Measurements from ENCODE around the gene GAB4. TPM values are rescaled to one million over a fixed set of nuclear protein-coding genes. Genes with fewer than 3 reads are reported as not detected.

The GAB4 gene
- total RNA-seq, 1 experiment from 2014 or later: not detected

DNA sequence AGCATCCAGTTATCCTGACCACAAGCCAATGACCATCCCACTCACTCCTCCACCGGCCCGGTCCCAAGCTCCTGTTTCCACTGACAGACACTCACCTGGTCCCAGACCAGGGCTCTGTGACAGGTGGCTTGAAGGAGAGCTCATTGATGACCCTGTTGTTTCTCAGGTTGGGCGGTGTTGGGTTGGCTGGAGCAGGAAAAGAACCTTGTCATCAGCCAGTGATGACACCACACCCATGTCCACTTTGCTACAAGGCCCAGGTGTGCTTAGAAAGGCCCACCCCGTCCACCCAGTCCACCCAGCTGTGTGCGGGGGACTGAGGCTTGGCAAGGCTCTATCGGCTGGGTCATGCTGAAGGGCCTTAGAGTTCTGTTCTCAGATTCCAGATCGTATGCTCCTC is 42.9 kb downstream of the GAB4 start:
- Histone ChIP-seq H3T11ph (ENCODE audit: low read length) (no peak overlapping the region), H3K23me2 (ENCODE audit: insufficient read length, low read depth, low read length, poor library complexity, severe bottlenecking) (no peaks in the 10 kb centered on the region), H3K79me2 (ENCODE audit: insufficient read depth, low read length) (no peaks in the 10 kb centered on the region), H3K9me3 (ENCODE audit: control insufficient read depth, low read depth, low read length) (no peaks in the 10 kb centered on the region), H2BK15ac (ENCODE audit: low read depth, low read length) (no peak overlapping the region), H3K4me1 (ENCODE audit: insufficient read depth, low read length) (no peaks in the 10 kb centered on the region), H3K23ac (ENCODE audit: insufficient read length, low read depth, low read length) (no peak overlapping the region), H3K56ac (ENCODE audit: insufficient read length, low read depth, low read length) (no peak overlapping the region), H2AK5ac (ENCODE audit: insufficient read length, low read length) (no peak overlapping the region), H2BK5ac (ENCODE audit: insufficient read length, low read length) (no peak overlapping the region), H3K27ac (ENCODE audit: insufficient read length, low read depth, low read length) (no peak overlapping the region), H4K91ac (ENCODE audit: insufficient read length, low read depth, low read length) (no peak overlapping the region), H3K9ac (ENCODE audit: extremely low read depth, insufficient read length, low read length) (no peak overlapping the region), H3K27me3 (ENCODE audit: insufficient read depth, low read length) (no peaks in the 10 kb centered on the region), H4K20me1 (ENCODE audit: control insufficient read depth, insufficient read depth, insufficient read length) (no peaks in the 10 kb centered on the region), H2BK20ac (ENCODE audit: low read depth, low read length, poor library complexity, severe bottlenecking) (no peak overlapping the region), H3K18ac (ENCODE audit: insufficient read length, low read depth, low read length) (no peak overlapping the region), H3K79me1 (ENCODE audit: insufficient read depth, low read depth, low read length, poor library complexity, severe bottlenecking) (no peaks in the 10 kb centered on the region), H4K8ac (replicated peaks; ENCODE audit: insufficient read length, low read depth, low read length) (no peak overlapping the region), H3K14ac (ENCODE audit: insufficient read depth, low read length) (no peak overlapping the region), H2BK12ac (ENCODE audit: insufficient read length, low read depth, low read length) (no peak overlapping the region), H3K4me2 (ENCODE audit: insufficient read depth, insufficient read length, low read length) (no peak overlapping the region), H2AFZ (ENCODE audit: low read length) (no peak overlapping the region), H4K5ac (ENCODE audit: insufficient read length, low read depth, low read length) (no peak overlapping the region), H2BK120ac (ENCODE audit: low read depth, low read length, poor library complexity, severe bottlenecking) (no peak overlapping the region), H3K4ac (ENCODE audit: low read depth, low read length) (no peak overlapping the region)
- Mint-ChIP-seq H3K36me3 (ENCODE audit: insufficient read depth in 1 of 3, low read depth in 3 of 3) (peaks cover 0 to 17% (median 15%) of the 10 kb centered on the region in 3 experiments; a peak in 5 of 7 replicates), H3K4me3 (no peak overlapping the region), H3K9me3 (peaks cover 93 to 100% of the 10 kb centered on the region in 2 experiments), H3K27me3 (ENCODE audit: low read depth) (peaks cover 16% of the 10 kb centered on the region), H3K27ac (no peak overlapping the region), H3K4me1 (no peaks in the 10 kb centered on the region)
- TF ChIP-seq, protein P1, sequence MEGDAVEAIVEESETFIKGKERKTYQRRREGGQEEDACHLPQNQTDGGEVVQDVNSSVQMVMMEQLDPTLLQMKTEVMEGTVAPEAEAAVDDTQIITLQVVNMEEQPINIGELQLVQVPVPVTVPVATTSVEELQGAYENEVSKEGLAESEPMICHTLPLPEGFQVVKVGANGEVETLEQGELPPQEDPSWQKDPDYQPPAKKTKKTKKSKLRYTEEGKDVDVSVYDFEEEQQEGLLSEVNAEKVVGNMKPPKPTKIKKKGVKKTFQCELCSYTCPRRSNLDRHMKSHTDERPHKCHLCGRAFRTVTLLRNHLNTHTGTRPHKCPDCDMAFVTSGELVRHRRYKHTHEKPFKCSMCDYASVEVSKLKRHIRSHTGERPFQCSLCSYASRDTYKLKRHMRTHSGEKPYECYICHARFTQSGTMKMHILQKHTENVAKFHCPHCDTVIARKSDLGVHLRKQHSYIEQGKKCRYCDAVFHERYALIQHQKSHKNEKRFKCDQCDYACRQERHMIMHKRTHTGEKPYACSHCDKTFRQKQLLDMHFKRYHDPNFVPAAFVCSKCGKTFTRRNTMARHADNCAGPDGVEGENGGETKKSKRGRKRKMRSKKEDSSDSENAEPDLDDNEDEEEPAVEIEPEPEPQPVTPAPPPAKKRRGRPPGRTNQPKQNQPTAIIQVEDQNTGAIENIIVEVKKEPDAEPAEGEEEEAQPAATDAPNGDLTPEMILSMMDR (conservative IDR thresholded peaks at IDR 0.05): no peak
- no peak for DNase-seq
- WGBS (ENCODE audit: extremely low coverage, insufficient read length, low lambda C conversion rate): no CpG with 5 or more reads among the region's 7 CpGs

Data from H9 (cell line).